Measurements from ENCODE around the gene SYNJ1. TPM values are rescaled to one million over a fixed set of nuclear protein-coding genes. Genes with fewer than 3 reads are reported as not detected.

SYNJ1 gene
- total RNA-seq, 2 donors from 2014 or later: 11.7 to 12.5 TPM

- H3K9me3 ChIP-seq: no peaks in the 10 kb centered on the region
- H3K36me3 ChIP-seq: peaks cover 8% of the 10 kb centered on the region
- no peaks in the 10 kb centered on the region for H3K27me3 ChIP-seq
- H3K4me1 ChIP-seq: no peaks in the 10 kb centered on the region
- intact Hi-C loops (cut with DNase I): no loop called here
- no peak overlapping the region for H3K4me3 ChIP-seq
- no peak overlapping the region for H3K9ac ChIP-seq (ENCODE audit: low read depth in 2 of 2, low read length in 2 of 2)
- no peak for DNase-seq
- H3K27ac ChIP-seq: no peak overlapping the region
- TF ChIP-seq CTCF (IDR thresholded peaks at IDR 0.05): no peak
Measured at GRCh38 chr21:32599526-32599925, 128.3 kb downstream of the SYNJ1 start.

GRCh38 chr21:32599091-32599490 is 128.7 kb downstream of the SYNJ1 start:
- DNase-seq: no peak
- no peak for TF ChIP-seq CTCF (IDR thresholded peaks at IDR 0.05)
- Histone ChIP-seq H3K36me3 (peaks cover 8% of the 10 kb centered on the region), H3K27ac (no peak overlapping the region), H3K4me1 (no peaks in the 10 kb centered on the region), H3K4me3 (no peak overlapping the region), H3K9me3 (no peaks in the 10 kb centered on the region), H3K27me3 (no peaks in the 10 kb centered on the region), H3K9ac (ENCODE audit: low read depth in 2 of 2, low read length in 2 of 2) (no peak overlapping the region)
- intact Hi-C loops (cut with DNase I): no loop called here

GRCh38 chr21:32597205-32597604 is 130.6 kb downstream of the SYNJ1 start:
- Histone ChIP-seq H3K27me3 (no peaks in the 10 kb centered on the region), H3K4me3 (no peak overlapping the region), H3K27ac (no peak overlapping the region), H3K4me1 (no peaks in the 10 kb centered on the region), H3K9ac (ENCODE audit: low read depth in 2 of 2, low read length in 2 of 2) (no peak overlapping the region), H3K9me3 (no peaks in the 10 kb centered on the region), H3K36me3 (no peaks in the 10 kb centered on the region)
- no peak for DNase-seq
- intact Hi-C loops (cut with DNase I): no loop called here
- no peak for TF ChIP-seq CTCF (IDR thresholded peaks at IDR 0.05)

- no peak for TF ChIP-seq CTCF (IDR thresholded peaks at IDR 0.05)
- no peak for DNase-seq
- no peaks in the 10 kb centered on the region for H3K9me3 ChIP-seq
- no peak overlapping the region for H3K9ac ChIP-seq (ENCODE audit: low read depth in 2 of 2, low read length in 2 of 2)
- H3K27me3 ChIP-seq: no peaks in the 10 kb centered on the region
- H3K4me1 ChIP-seq: no peaks in the 10 kb centered on the region
- intact Hi-C loops (cut with DNase I): no loop called here
- H3K36me3 ChIP-seq: no peaks in the 10 kb centered on the region
- no peak overlapping the region for H3K4me3 ChIP-seq
- H3K27ac ChIP-seq: no peak overlapping the region
Measured at GRCh38 chr21:32595431-32595830, 132.4 kb downstream of the SYNJ1 start.

GRCh38 chr21:32593690-32594089 is 134.1 kb downstream of the SYNJ1 start:
- intact Hi-C loops (cut with DNase I): no loop called here
- H3K9me3 ChIP-seq: no peaks in the 10 kb centered on the region
- no peak for DNase-seq
- no peak overlapping the region for H3K9ac ChIP-seq (ENCODE audit: low read depth in 2 of 2, low read length in 2 of 2)
- H3K36me3 ChIP-seq: no peaks in the 10 kb centered on the region
- no peaks in the 10 kb centered on the region for H3K4me1 ChIP-seq
- no peak overlapping the region for H3K4me3 ChIP-seq
- no peaks in the 10 kb centered on the region for H3K27me3 ChIP-seq
- no peak overlapping the region for H3K27ac ChIP-seq
- TF ChIP-seq CTCF (IDR thresholded peaks at IDR 0.05): no peak

All from colonic mucosa (tissue), 4 donors.